Lower lobe of right lung (tissue), 2 donors: ENCODE data around the gene DCC. TPM values are rescaled to one million over a fixed set of nuclear protein-coding genes. Genes with fewer than 3 reads are reported as not detected.

ENCODE experiments used
- ATAC-seq, 2 donors: fragments of 200-7000 bp; cut with Tn5 transposase; one replicate each; pipeline ENCODE4 v1.9.1; 2020 to 2022; ENCODE audit warnings: mild to moderate bottlenecking in 2 of 2, moderate library complexity in 2 of 2
- DNase-seq: peaks from one replicate; pipeline ENCODE4 v3.0.0-alpha.2; 2020
- H3K27ac ChIP-seq: fragments of 200-600 bp; one replicate; pipeline ENCODE4 v1.8.0; 2022
- H3K27me3 ChIP-seq: fragments of 200-600 bp; one replicate; pipeline ENCODE4 v1.8.0; 2022; ENCODE audit warnings: low read depth
- H3K36me3 ChIP-seq: fragments of 200-600 bp; one replicate; pipeline ENCODE4 v1.8.0; 2022; ENCODE audit warnings: mild to moderate bottlenecking
- H3K4me1 ChIP-seq: fragments of 200-600 bp; one replicate; pipeline ENCODE4 v1.8.0; 2022
- H3K4me3 ChIP-seq: fragments of 200-600 bp; one replicate; pipeline ENCODE4 v1.8.0; 2022; ENCODE audit warnings: mild to moderate bottlenecking
- H3K9me3 ChIP-seq: fragments of 200-600 bp; one replicate; pipeline ENCODE4 v1.8.0; 2022
- CTCF ChIP-seq: fragments of 200-600 bp; IDR thresholded peaks from one replicate; pipeline ENCODE4 v1.8.0; 2022; ENCODE audit warnings: antibody characterized with exemption, mild to moderate bottlenecking
- intact Hi-C: fragments of 100-400 bp; cut with DNase I; formaldehyde crosslinking; loops from one replicate; pipeline ENCODE4 v1.11.0; 2022
- total RNA-seq: library from RNA; stranded (reverse); fragmentation: NEBNext Ultra II Directional; extraction: Animal tissue kit (Norgen Biotek cat#: 25700); gene quantifications from one replicate; pipeline ENCODE4 v1.2.1, GENCODE V29; 2021
- donor health status: DM: no; HTN: yes; CAD: no; lungs with severe emphysema.

DCC gene
- total RNA-seq, 1 donor from 2014 or later: 4.5 TPM

DNA sequence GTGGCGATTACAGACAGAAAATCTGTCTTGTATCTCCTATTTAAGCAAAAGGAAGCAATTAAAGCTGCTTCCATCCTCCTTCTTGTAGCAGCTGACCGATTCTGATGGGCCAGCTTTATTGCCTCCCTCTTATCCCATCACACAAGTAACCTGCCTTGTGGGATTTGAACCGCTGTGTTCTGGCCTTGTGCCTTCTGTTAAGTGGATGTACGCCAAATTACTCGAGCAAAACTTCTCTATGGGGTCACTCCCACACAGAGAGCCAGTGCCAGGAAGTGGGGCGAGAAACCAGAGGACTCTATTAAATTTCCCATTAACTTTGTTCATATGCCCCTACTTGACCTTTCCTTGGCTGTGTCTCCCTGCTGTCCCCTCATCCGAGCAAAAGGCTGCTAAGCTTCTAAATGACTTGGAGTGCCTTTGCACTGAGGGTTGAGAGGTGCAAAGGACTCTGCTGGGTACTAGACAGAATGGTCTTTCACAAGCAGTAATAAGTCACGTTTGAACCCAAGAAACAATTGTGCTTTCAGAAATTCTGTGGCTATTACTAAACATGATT, 1212.0 kb downstream of the DCC start:
- no peaks in the 10 kb centered on the region for H3K4me1 ChIP-seq
- intact Hi-C loops: no loop called here
- no peaks in the 10 kb centered on the region for H3K9me3 ChIP-seq
- no peak for TF ChIP-seq CTCF
- no peak overlapping the region for H3K27ac ChIP-seq
- H3K4me3 ChIP-seq: no peak overlapping the region
- H3K36me3 ChIP-seq: no peaks in the 10 kb centered on the region
- no peaks in the 10 kb centered on the region for H3K27me3 ChIP-seq
- no peak for ATAC-seq
- DNase-seq: no peak

- H3K36me3 ChIP-seq: no peaks in the 10 kb centered on the region
- intact Hi-C loops: no loop called here
Measured at GRCh38 chr18:53553030-53553429, 1213.0 kb downstream of the DCC start.

DNA sequence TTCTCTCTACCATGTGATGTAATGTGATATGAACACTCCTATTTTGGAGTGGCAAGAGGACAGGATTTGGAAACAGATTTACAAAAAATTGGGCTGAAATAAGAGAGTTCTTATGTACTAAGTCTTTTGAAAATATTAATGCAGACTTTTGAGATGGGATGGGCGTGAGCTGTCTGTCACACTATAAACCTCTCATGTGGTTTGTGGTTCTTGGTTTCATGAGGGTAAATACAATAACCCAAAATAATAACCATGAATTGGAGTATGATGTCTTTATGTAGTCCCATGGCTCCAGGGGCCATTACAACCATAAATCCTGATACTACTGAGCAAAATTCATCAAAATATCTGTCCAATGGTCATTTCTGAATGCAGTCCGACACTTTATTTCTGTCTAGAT, 1216.5 kb downstream of the DCC start:
- intact Hi-C loops: no loop called here
- Histone ChIP-seq H3K27me3 (no peaks in the 10 kb centered on the region), H3K27ac (no peak overlapping the region), H3K36me3 (no peaks in the 10 kb centered on the region), H3K9me3 (no peaks in the 10 kb centered on the region), H3K4me1 (no peaks in the 10 kb centered on the region), H3K4me3 (no peak overlapping the region)
- no peak for DNase-seq
- TF ChIP-seq CTCF: no peak
- ATAC-seq: no peak

More at GRCh38 chr18:53553030-53553429, 1213.0 kb downstream of the DCC start:
- Histone ChIP-seq H3K27me3 (no peaks in the 10 kb centered on the region), H3K27ac (no peak overlapping the region), H3K9me3 (no peaks in the 10 kb centered on the region), H3K4me3 (no peak overlapping the region), H3K4me1 (no peaks in the 10 kb centered on the region)
- no peak for ATAC-seq
- no peak for DNase-seq
- no peak for TF ChIP-seq CTCF

- H3K27ac ChIP-seq: no peak overlapping the region
- no peaks in the 10 kb centered on the region for H3K36me3 ChIP-seq
- H3K27me3 ChIP-seq: no peaks in the 10 kb centered on the region
- no peak overlapping the region for H3K4me3 ChIP-seq
- no peaks in the 10 kb centered on the region for H3K4me1 ChIP-seq
- no peaks in the 10 kb centered on the region for H3K9me3 ChIP-seq
- intact Hi-C loops: no loop called here
- ATAC-seq: no peak
- no peak for TF ChIP-seq CTCF
- DNase-seq: no peak
Measured at GRCh38 chr18:53560546-53560945, 1220.5 kb downstream of the DCC start.

- H3K36me3 ChIP-seq: no peaks in the 10 kb centered on the region
- no peaks in the 10 kb centered on the region for H3K27me3 ChIP-seq
- H3K4me1 ChIP-seq: no peaks in the 10 kb centered on the region
- intact Hi-C loops: no loop called here
- no peak overlapping the region for H3K27ac ChIP-seq
- no peak overlapping the region for H3K4me3 ChIP-seq
- H3K9me3 ChIP-seq: no peaks in the 10 kb centered on the region
- no peak for TF ChIP-seq CTCF
- DNase-seq (no peak), ATAC-seq (no peak)
Measured at GRCh38 chr18:53566626-53567025, 1226.6 kb downstream of the DCC start.
